ENCODE measurements around the gene AP1S3.
"Not testable (repeated sequence)": the region's sequence is repeated elsewhere in the genome, so short reads cannot be mapped to it uniquely, and the experiment has no call there.

AP1S3 gene

GRCh38 chr2:223797811-223798721 lies 39.3 kb downstream of the AP1S3 start:
- DNase-seq = peak in 1 of 2 experiments; percentile 38

- DNase-seq = no peak
Observed at GRCh38 chr2:223797037-223797436, 40.3 kb downstream of the AP1S3 start.

- no peak for DNase-seq
Observed at GRCh38 chr2:223789423-223789822, 48.0 kb downstream of the AP1S3 start.

GRCh38 chr2:223788826-223789225 lies 48.6 kb downstream of the AP1S3 start:
- DNase-seq = no peak

- DNase-seq = not testable (repeated sequence)
Observed at GRCh38 chr2:223788106-223788505, 49.3 kb downstream of the AP1S3 start.

- no peak for DNase-seq
Observed at GRCh38 chr2:223787358-223787757, 50.0 kb downstream of the AP1S3 start.

- no peak for DNase-seq
Observed at GRCh38 chr2:223786943-223787342, 50.4 kb downstream of the AP1S3 start.

- no peak for DNase-seq
Observed at GRCh38 chr2:223786236-223786635, 51.1 kb downstream of the AP1S3 start.

- DNase-seq = no peak
Observed at GRCh38 chr2:223784221-223784772, 53.1 kb downstream of the AP1S3 start.

GRCh38 chr2:223782629-223783028 lies 54.8 kb downstream of the AP1S3 start:
- no peak for DNase-seq

GRCh38 chr2:223781560-223781959 lies 55.8 kb downstream of the AP1S3 start:
- DNase-seq = no peak

- no peak for DNase-seq
Observed at GRCh38 chr2:223779877-223780276, 57.5 kb downstream of the AP1S3 start.

- no peak for DNase-seq
Observed at GRCh38 chr2:223774193-223774592, 63.2 kb downstream of the AP1S3 start.

- no peak for DNase-seq
Observed at GRCh38 chr2:223772363-223772762, 65.0 kb downstream of the AP1S3 start.

GRCh38 chr2:223771475-223771874 lies 65.9 kb downstream of the AP1S3 start:
- no peak for DNase-seq

- DNase-seq = no peak
Observed at GRCh38 chr2:223768179-223768578, 69.2 kb downstream of the AP1S3 start.

GRCh38 chr2:223767341-223767740 lies 70.0 kb downstream of the AP1S3 start:
- no peak for DNase-seq

- no peak for DNase-seq
Observed at GRCh38 chr2:223765221-223765785, 72.1 kb downstream of the AP1S3 start.

- no peak for DNase-seq
Observed at GRCh38 chr2:223764796-223765195, 72.6 kb downstream of the AP1S3 start.

GRCh38 chr2:223762853-223763252 lies 74.5 kb downstream of the AP1S3 start:
- no peak for DNase-seq

- DNase-seq = not testable (repeated sequence)
Observed at GRCh38 chr2:223761746-223762145, 75.6 kb downstream of the AP1S3 start.

- DNase-seq = no peak
Observed at GRCh38 chr2:223760838-223761502, 76.4 kb downstream of the AP1S3 start.
